NCI-H446 treated with DMSO at 0.1 percent for 48 hours (cell line): ENCODE results near the gene MUC5B.
"Not testable (repeated sequence)": the region's sequence is repeated elsewhere in the genome, so short reads cannot be mapped to it uniquely, and the experiment has no call there.

ENCODE experiments used
- DNase-seq: peaks from one replicate; lab custom pipeline; 2025; lab: John Stamatoyannopoulos, UW

MUC5B gene

DNA sequence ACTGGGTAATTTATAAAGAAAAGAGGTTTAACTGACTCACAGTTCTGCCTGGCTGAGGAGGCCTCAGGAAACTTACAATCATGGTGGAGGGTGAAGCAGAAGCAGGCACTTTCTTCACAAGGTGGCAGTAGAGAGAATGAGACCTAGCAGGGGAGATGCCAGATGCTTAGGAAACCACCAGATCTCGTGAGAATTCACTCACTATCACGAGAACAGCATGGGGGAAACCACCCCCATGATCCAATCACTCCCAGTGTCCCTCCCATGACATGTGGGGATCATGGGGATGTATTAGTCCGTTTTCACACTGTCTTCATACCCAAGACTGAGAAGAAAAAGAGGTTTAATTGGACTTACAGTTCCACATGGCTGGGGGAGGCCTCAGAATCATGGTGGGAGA is 41.6 kb downstream of the MUC5B start:
- not testable (repeated sequence) for DNase-seq

DNA sequence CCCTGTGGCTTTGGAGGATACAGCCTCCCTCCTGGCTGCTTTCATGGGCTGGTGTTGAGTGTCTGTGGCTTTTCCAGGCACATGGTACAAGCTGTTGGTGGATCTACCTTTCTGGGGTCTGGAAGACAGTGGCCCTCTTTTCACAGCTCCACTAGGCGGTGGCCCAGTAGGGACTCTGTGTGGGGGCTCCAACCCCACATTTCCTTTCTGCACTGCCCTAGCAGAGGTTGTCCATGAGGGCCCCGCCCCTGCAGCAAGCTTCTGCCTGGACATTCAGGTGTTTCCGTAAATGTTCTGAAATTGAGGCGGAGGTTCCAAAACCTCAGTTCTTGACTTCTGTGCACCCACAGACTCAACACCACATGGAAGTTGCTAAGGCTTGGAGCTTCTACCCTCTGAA is 42.6 kb downstream of the MUC5B start:
- not testable (repeated sequence) for DNase-seq

DNA sequence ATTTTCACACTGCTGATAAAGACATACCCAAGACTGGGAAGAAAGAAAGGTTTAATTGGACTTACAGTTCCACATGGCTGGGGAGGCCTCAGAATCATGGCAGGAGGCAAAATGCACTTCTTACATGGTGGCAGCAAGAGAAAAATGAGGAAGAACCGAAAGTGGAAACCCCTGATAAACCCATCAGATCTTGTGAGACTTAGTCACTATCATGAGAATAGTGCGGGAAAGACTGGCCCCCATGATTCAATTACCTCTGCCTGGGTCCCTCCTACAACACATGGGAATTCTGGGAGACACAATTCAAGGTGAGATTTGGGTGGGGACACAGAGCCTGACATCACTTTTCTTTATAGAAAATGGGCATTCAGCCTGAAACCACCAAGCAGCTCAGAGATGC is 44.1 kb downstream of the MUC5B start:
- not testable (repeated sequence) for DNase-seq

DNA sequence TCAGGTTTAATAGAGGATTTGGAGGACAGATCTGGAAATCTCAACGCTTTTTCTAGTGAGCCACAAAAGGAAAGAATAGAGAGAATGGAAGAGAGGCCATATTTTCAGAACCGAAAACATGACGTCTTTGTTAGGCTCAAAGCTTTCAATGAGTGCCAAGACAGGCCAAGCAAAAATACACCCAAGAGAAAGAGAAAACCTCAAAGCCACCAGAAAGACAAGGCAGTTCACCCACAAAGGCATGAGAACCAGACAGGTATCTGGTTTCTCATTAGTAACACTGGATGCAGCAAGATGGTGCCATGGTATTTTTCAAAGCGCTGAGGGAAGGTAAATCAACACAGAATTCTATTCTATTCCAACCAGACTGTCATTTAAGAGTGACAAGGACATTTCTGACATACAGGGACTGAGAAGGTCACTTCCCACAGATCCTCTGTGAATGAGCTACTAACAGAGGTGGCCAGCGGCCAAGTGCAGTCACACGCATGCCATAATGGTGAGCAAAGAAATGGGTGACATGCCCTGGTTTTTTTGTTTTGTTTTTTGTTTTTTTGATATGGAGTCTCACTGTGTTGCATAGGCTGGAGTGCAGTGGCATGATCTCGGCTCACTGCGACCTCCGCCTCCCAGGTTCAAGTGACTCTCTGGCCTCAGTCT is 44.7 kb downstream of the MUC5B start:
- no peak for DNase-seq

DNA sequence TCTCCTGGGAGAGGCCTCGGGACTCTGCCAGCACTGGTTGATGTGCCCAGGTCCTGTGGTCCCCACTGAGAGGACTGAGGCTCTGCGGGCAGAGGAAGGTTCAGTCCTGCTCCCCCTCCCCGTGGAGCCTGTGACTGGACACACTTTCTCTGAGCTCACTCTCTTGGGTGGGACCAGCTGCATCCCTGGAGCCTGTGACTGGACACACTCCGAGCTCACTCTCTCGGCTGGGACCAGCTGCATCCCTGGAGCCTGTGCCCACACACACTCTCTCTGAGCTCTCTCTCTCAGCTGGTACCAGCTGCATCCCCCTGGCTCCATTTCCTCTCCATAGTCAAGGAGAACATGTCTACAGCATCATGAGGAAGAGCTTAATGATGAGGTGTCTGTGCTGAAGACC is 47.1 kb downstream of the MUC5B start:
- no peak for DNase-seq

DNA sequence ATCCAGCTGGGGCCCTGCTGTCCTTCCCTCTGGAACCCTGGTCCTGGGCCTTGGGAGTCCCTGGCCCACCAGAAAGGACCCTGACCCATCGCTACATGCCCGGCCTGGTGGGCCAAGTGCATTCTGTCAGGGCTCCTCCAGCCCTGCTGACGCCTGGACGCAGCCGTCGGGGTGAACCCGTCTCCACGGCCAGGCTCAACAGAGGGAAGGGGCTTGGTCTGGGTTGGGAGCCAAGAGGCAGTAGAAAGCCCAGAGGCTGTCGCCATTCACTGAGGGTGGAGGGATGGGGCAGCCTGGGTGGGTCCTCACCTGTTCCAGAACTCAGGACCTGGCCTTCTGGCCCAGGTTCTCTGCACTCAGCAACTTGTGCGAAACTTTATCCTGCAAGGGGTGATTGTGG is 47.6 kb downstream of the MUC5B start:
- DNase-seq, result no peak

DNA sequence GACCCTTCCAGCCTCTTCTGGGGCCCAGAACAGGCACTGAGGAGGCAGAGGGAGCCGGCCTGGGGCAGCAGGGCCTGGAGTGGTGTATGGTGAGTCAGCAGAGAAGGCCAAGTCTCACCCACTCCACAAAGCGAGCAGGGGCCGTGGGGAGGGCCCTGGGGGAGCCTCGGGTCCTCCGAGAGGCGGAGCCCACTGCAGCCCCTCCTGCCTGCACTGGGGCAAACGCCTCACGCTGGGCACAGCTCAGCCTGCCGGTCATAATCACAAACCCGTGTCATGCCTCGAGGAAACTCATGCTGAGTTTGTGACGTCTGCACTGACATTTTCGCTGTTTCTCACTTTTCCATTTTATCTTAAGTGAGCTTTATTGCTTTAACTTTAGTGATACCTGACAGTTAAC is 48.1 kb downstream of the MUC5B start:
- no peak for DNase-seq

DNA sequence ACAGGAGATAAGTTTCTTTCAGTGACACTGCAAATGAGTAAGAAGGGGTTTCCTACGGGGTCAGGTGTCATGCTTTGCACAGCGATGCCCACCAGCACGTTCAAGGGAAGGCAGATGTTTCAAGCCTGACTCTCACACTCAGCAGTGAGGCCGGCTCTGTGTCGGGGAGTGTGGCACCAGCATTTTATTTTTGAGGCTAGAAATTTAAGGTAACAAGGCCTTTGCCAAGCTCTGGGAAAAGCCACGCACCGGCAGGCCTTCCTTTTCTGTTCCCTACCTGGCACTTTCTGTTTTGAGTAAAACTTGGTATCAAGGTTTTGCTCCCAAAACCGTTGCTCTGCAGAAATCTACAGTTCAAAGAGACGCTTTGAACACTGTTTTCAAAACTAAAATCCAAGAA is 48.5 kb downstream of the MUC5B start:
- no peak for DNase-seq

DNA sequence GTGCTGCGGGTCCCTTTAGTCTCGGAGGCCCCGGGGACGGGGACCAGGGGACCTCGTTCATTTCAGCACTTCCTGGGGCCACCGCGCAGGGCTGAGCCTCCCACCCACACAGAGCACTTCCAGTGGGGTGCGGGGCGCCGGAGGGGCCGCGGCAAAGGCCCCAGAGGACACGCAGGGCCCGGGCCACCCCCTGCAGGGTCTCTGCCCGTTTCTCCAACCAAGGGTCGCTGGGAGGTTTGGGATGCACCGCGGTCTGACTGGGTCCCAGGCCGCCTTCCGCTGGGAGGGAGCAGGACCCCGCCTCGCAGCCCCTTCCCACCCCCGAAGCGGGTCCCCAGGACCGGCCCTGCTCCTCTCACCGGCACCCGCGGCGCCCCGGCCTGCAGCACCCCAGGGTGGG is 49.1 kb downstream of the MUC5B start:
- no peak for DNase-seq

DNA sequence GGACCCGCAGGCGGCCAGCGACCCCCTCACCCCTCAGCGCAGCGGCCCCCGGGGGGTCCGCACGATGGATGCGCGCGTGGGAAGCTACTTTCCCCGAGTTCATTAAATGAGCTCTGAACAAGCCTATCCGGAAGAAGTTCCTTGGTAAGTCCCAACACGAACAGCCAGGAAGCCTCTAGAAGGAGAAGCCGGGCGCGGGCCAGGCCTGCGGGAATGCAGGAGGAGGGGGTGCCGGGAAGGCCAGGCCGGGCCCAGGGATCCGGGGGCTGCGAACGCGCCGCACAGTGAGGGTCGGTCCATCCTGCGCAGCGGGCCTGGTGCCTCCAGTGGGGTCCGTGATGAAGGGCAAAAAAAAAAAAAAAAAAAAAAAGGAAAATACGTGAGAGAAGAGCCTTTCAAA is 49.7 kb downstream of the MUC5B start:
- no peak for DNase-seq

DNA sequence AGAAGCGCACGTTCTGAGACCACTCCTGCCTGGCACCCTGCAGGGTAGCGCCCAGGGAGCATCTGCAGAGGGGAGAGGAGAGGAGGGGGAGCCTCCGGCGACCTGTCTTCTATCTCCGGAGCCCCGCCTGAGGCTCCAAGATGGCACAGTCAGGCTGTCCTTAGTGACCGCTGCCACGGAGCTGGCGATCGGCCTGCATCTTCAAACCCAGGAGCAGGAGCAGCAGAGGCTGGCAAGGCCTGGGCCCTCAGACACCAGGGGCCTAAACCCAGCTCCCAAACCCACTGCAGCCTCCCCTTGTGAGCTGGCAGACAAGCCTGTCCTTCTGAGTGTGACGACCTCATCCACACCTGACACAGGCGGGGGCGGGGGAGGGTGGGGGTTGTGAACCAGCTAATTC is 51.6 kb downstream of the MUC5B start:
- DNase-seq, result no peak

DNA sequence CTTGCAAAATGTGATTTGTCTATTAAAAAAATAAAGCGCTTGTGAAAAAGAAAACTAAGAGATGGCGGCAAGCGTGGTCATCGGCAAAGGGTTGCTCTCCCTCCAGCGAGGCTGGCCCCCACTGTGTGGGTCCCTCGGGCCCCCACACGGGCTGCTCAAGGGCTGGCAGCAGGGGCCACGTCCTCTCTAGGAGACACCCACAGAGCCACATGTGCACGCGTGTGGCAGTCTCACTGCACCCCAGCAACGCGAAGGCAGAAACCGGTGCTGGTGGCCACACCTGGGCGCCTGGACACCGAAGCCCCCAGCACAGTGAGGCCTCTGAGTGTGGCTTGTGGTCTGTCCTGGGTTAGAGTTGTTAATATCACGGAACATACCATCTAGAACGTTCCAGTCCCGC is 52.2 kb downstream of the MUC5B start:
- DNase-seq, result no peak

DNA sequence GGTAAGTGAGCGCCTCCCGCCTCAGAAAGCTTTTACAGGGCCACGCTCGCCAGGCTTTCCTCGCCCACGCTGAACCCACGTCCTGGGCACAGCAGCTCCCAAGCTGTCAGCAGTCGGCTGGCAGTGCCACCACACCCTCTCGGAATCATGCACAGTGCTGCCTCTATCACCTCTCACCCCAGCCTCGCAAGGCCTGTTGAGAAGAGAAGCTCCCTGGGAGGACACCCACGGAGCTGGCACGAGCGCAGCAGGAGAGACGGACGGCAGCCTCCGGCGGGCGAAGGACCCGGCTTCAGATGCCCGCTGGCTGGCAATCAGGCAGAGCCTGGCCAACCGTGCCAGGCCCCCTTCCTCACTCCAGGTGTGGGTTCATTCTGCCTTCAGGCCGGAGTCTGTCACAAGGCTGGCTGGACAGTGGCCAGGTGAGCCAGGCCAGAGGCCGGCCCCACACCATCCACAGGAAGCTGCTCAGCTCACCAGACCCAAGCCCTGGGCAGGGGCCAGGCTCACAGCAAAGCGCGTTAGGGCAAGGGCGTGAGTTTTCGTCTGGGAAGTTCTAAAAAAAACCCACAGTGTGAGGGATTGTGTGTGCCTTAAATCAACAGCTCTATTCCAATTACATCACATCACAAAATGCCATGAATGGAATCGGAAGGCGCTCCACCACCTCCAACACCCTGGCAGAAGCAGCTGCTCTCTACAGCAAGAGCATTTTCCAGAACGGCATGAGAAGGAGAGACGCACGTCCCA is 53.4 kb downstream of the MUC5B start:
- no peak for DNase-seq

DNA sequence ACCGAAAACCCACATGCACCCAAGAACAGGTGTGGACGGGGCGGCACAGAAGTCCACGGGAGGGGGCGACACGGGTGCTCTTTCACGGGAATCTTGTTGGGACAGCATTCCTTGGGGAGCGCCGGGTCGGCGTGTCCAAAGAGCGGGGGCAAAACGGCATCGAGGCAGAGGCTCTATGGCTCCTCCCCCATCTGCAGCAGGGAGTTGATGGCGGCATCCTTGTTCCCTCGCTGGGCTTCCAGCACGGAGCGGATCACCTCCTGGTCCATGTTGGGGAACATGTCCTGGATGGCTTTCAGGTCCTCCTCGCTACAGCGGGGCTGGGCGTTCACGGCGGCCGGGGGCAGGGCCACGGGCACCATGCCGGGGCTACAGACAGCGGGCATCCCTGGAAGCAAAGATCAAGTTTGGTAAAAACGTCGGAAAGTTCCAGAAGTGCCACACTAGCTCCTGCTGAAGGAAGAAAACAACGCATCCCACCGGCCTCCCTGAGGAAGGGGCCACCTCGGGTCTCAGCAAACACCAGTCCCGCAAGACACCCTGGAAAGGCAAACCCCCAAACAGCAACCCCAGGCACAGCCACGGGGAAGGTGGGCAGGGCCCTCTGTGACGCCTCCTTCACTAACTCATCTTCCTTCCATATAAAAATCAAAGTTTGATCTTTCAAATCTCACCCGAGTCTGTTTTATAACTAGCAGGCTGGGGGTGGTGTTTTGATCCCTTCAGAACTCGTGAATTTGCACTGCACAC is 54.2 kb downstream of the MUC5B start:
- DNase-seq, result no peak

DNA sequence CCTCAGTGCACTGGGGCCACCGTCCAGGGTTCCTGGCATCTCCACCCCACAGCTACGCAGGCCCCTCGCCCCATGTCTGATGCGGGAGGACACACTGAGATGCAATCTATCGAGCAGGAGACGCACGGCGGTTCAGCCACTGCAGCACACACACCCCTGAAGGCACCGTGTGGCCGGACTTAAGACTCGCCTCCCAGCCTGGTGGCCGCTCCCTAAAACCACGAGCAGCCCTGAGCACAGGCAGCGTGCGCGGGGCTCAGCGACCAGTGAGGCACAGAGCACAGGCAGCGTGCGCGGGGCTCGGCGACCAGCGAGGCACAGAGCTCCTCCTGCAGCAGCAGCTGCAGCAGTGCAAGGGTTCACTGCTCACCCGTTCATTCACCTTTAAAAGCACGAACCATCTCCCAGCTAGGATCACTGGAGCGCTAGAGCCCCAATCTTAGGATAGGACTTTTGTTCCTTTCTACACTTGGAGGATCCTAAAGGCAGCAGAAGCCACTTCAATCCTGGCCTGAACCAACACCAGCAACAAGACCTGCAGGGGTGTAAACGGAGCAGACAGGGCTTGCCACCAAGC is 55.2 kb downstream of the MUC5B start:
- no peak for DNase-seq

DNA sequence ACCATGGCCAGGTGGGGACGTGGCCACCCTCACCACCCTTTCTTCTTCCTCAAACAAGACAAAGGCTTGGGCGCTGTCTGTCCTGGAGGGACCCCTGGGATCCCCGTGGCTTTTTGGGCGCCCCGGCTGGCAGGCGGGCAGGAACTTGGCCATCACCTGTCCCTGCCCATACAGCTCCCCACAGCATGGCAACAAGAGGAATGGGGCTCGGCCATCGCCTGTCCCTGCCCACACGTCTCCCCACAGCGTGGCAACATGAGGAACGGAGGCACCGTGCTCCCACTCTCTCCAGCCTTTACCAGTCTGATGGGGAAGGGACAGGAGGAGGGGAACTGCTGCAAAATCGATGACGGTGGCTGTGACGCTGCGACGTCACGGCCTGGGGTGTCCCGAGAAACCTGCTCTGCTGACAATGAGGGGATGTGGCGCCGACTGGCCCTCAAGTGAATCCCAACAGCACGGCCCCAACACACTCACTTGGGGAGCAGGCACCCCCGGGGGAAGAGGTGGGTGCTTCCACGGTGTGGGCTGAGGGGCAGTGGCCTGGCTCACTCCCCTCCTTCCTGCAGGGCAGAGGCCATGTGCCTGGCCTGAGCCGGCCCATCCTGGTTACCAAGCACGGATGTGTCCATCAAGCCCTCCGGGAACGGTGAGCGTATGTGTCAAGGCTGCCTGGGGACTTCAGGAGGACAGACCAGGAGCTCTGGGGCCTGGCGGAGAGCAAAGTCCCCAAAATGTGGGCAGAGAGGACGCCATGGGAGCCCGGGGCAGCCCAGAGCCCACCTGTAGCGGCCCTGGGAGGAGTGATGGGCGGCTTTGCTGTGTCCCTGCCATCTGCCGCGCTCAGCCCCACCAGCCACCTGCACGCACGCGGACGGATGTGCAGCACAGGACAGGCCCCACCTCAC is 56.2 kb downstream of the MUC5B start:
- no peak for DNase-seq

DNA sequence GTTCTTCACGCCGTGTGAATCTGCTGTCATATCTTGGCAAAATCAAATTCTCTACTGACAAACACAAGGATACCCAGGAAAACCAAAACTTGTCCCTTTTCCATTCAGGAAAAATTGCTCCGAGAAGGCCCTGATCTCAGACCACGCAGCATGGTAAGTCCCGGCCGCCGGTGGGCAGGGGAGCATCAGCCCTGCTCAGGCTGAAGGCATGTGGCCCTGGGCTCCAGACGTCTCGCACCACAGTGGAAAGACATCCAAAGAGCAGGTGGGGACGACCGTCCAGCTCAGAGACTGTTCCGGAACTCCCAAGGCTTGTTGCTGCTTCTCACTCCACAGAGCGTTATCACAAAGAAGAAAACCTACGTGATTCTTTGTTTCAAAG is 56.8 kb downstream of the MUC5B start:
- DNase-seq, result no peak

DNA sequence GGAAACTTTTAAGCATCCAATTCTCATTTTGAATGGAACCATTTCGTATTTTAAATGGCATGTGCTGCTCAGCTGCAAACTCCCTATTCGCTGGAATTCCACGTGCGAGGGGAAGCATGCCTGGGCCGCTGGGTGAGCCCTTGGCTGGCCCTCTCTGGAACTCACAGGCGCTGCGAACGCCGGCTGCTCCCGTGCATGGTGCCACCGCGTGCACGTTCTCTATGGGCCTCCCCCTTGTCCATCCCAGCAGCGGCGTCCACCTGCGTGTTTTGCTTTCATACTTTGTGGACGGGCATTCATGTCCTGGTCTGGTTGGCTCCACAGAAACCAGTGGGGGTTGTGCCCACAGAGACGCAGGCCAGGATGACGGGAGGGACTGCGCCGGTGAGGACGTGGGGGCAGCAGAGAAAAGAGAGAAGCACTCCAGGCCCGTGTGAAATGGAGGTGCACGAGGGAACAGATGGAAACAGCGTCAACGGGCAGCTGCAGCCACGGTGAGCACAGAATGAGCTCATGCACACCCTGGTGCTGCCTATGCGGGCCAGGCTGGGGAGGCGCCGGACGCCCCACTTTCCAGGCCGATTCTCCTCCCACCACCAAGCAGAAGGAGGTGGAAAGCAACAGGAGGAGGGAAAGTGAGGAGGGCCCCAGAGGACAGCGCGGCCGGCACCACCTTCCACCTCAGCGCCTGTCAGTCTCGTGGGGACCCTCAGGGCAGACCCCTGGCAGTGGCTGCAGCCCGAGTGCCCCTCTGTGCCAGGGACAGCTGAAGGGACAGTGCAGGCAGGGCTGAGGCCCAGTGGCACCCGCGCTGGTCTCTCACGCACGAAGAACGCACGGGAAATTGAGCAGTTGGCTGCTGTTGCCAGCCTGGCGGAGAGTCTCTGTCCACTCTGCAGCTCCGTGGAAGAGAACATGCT is 57.5 kb downstream of the MUC5B start:
- no peak for DNase-seq

DNA sequence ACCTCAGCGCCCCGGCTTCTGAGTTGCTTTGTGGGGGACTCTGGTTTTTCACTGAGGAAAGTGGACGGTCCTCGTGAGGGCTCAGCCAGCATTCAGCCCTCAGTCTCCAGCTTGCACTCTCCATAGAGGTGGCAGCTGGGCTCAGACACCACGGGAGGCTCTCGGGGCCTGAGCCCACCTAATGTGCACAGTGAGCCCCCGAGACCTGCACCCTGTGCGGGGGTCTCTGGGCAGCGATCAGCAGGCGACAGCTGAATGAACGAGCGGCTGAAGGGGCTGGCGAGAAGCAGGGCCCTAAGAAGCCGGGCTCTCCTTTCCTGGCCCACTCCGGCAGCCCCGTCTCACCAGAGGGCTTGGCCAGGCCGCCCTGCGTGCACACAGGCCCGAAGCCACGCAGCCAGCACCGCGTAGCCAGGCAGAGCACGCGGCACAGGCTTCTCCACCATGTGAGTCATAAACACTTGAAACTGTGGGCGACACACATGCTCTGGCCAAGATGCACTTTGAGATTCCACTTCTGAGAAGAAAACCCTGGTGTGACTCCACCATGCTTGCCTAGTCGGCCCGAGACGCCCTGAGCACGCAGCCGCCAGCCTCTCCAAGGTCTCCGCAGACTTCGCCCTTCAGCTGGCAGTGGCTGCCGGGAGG is 58.6 kb downstream of the MUC5B start:
- no peak for DNase-seq

DNA sequence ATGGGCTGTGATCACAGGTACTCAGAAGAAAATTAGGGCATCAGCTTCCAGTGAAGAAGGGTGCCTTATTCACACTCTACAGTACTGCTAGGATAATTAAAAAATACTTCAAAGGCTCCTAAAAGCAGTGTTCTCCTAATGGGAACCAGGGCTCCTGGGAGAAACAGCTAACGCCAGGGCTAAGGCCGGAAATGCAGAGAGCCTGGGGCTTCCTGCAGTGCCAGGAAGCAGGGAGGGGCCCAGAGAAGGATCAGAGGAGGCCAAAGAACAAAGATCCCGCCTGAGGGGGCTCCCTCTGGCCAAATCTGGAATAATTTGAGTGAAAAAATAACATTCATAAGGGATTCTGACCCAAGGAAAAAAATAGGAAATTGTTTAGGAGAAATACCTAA is 59.1 kb downstream of the MUC5B start:
- DNase-seq, result no peak
